ENCODE measurements around the gene IRF7. TPM values are rescaled to one million over a fixed set of nuclear protein-coding genes. Genes with fewer than 3 reads are reported as not detected.
A peak's percentile ranks its signal among the peaks of the same experiment; 100 is the strongest.

Gene IRF7
- total RNA-seq, 6 donors from 2014 or later: 32.6 to 123 (median 56.2) TPM

DNA sequence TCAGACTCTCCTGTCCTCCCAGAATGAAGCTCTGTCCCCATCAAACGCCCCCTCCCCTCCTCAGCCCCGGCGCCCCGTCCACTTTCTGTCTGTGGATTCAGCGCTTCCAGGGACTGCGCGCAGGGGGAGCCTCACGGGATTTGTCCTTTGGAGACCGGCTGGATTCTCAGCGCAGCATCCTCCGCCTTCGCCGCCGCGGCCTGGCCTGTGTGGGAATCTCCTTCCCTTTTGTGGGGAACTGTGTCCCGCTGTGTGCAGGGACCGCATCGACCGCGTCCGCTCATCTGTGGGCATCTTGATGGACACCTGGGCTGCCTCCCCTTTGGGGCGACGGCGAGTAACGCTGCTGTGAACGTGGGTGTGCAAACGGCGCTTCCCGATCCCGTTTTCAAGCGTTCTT, 12.3 kb upstream of the IRF7 start:
- no peak overlapping the region for H3K27ac ChIP-seq
- TF ChIP-seq POLR2A (IDR thresholded peaks at IDR 0.05): no peak
- no peak for TF ChIP-seq EP300 (IDR thresholded peaks at IDR 0.05)
- TF ChIP-seq, protein P1, sequence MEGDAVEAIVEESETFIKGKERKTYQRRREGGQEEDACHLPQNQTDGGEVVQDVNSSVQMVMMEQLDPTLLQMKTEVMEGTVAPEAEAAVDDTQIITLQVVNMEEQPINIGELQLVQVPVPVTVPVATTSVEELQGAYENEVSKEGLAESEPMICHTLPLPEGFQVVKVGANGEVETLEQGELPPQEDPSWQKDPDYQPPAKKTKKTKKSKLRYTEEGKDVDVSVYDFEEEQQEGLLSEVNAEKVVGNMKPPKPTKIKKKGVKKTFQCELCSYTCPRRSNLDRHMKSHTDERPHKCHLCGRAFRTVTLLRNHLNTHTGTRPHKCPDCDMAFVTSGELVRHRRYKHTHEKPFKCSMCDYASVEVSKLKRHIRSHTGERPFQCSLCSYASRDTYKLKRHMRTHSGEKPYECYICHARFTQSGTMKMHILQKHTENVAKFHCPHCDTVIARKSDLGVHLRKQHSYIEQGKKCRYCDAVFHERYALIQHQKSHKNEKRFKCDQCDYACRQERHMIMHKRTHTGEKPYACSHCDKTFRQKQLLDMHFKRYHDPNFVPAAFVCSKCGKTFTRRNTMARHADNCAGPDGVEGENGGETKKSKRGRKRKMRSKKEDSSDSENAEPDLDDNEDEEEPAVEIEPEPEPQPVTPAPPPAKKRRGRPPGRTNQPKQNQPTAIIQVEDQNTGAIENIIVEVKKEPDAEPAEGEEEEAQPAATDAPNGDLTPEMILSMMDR (IDR thresholded peaks at IDR 0.05): no peak
- no peak for TF ChIP-seq POLR2AphosphoS5 (IDR thresholded peaks at IDR 0.05)

DNA sequence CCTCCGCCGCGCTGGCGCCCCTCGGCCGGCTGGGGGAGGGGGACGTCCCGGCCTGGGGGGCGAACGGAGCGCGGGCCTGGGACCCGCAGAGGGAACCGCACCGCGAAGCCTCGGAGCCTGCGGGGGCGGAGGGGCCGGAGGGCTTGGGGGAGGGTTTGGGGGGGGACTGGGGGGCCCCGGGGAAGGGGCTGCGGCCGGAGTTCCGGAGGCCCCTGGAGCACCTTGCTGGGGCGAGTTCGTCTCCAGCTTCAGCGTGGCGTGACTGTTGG, 11.5 kb upstream of the IRF7 start:
- H3K27me3 ChIP-seq: peaks cover 0 to 15% (median 11%) of the 10 kb centered on the region in 4 donors
- H3K36me3 ChIP-seq: peaks cover 0 to 4% (median 0%) of the 10 kb centered on the region in 4 donors
- H3K4me3 ChIP-seq: peak overlapping the region in 1 of 4 donors; percentile 17
- H3K4me1 ChIP-seq: peaks cover 0 to 12% (median 1%) of the 10 kb centered on the region in 4 donors
- TF ChIP-seq, protein P1 (IDR thresholded peaks at IDR 0.05): no peak
- TF ChIP-seq POLR2AphosphoS5 (IDR thresholded peaks at IDR 0.05) (no peak), EP300 (IDR thresholded peaks at IDR 0.05) (no peak), POLR2A (IDR thresholded peaks at IDR 0.05) (no peak)
- no peak overlapping the region for H3K27ac ChIP-seq
- DNase-seq: peak in 1 of 2 donors; percentile 56
- no peak for ATAC-seq (ENCODE audit: low FRiP score in 2 of 2)
- 63% methylated on average over 15 of the region's 28 CpGs; no CpG with 5 or more reads in 1 of the 2 donors for whole genome bisulfite sequencing, 2 donors
- no peaks in the 10 kb centered on the region for H3K9me3 ChIP-seq

More for the DNA sequence above, 12.3 kb upstream of the IRF7 start:
- 95% methylated on average over 31 of the region's 31 CpGs for WGBS, 2 donors
- no peak for ATAC-seq (ENCODE audit: low FRiP score in 2 of 2)
- Histone ChIP-seq H3K4me3 (no peak overlapping the region), H3K27me3 (peaks cover 0 to 15% (median 11%) of the 10 kb centered on the region in 4 donors), H3K9me3 (no peaks in the 10 kb centered on the region), H3K36me3 (no peaks in the 10 kb centered on the region), H3K4me1 (peaks cover 0 to 12% (median 1%) of the 10 kb centered on the region in 4 donors)
- DNase-seq: peak in 1 of 2 donors; percentile 85

DNA sequence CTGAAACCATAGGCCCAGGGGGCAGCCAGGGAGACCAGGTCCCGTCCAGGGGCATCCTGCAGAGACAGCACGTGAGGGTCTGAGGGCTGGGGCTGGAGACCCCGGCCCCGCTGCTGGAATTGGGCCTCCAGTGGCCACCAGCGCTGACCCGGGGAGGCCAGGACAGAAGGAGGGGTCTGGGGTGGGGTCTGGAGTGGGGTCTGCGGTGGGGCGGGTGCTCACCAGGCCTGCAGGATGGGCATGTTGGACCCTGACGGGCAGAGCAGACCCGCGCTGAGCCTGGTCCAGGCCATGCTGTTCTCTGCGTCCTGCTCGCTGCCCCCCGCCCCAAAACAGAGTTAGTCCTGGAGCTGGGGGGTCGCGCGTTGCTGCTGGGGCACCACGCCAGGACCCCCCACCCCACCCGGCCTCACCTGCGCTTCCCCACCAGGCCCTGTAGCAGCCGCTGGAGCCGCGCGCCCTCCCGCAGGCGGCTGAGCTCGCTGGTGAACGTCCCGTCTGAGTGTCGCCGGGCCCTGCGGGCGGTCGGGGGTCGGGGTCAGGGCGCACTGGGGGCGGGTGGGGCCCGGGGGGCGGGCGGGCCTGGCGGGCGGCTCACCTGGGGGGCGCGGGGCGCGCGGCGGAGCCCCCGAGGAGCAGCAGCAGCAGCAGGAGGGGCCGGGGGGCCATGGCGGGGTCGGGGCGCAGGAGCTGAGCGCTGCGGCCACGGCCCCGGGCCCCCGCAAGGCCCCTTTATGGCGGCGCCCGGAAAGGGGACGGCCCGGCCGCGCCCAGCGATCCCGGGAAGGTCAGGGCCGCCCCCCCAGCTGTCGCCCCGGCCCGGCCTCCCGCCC, 10.9 kb upstream of the IRF7 start, which contains the start of gene SCT:
Gene SCT, minus strand, starts transcription at position 707 of the 833 bp plus-strand sequence. Its CDS starts 38 bp downstream, at position 669.
- H3K36me3 ChIP-seq: peaks cover 0 to 5% (median 0%) of the 10 kb centered on the region in 4 donors
- ATAC-seq (ENCODE audit: low FRiP score in 2 of 2) (no peak), DNase-seq (peak in 1 of 2 donors; percentile 75)
- H3K4me3 ChIP-seq: peak within 1 kb of the TSS in 1 of 4 donors; percentile 17
- TF ChIP-seq EP300 (IDR thresholded peaks at IDR 0.05): no peak
- H3K27me3 ChIP-seq: peaks cover 0 to 15% (median 11%) of the 10 kb centered on the region in 4 donors
- H3K4me1 ChIP-seq: peaks cover 0 to 12% (median 1%) of the 10 kb centered on the region in 4 donors
- no peak within 1 kb of the TSS for H3K27ac ChIP-seq
- H3K9me3 ChIP-seq: no peaks in the 10 kb centered on the region
- WGBS, 2 donors: 24% methylated on average over 10 of the region's 72 CpGs; no CpG with 5 or more reads in 1 of the 2 donors

DNA sequence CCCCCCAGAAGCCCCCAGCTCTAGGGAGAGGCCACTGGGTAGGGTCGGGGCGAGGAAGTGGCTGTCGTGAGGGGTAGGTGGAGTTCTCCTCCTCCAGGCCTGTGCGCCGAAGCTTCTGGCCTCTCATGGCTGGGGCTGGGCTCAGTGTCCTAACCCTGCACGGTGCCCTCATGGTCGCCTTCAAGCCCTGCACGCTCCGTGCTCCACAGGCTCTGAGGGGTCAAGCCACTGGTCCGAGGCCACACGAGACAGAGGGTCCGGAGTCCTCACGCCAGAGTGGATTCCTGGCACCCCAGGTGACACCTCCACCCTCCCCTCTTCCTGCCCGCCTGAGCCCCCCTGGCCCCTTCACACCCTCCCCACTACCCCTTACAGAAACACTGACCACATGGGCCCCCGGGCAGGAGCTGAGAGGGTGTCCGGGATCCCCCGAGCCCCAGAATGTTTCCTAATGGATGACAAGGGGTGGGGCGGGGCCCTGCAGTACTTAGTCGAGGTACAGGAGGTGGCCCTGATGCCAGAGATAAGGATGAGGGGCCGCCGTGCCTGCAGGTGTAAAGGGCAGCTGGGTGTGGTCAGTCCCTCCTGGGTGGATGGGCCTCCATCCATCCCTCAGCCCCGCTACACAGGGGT, 10.0 kb upstream of the IRF7 start:
- peaks cover 0 to 12% (median 2%) of the 10 kb centered on the region in 4 donors for H3K4me1 ChIP-seq
- 81 to 87% methylated on average over 9 to 22 of the region's 22 CpGs for WGBS, 2 donors

More for the DNA sequence above, 10.0 kb upstream of the IRF7 start:
- no peak overlapping the region for H3K27ac ChIP-seq
- DNase-seq (no peak), ATAC-seq (ENCODE audit: low FRiP score in 2 of 2) (peak; percentile 6)
- no peaks in the 10 kb centered on the region for H3K9me3 ChIP-seq
- H3K27me3 ChIP-seq: peaks cover 0 to 15% (median 11%) of the 10 kb centered on the region in 4 donors
- H3K36me3 ChIP-seq: peaks cover 0 to 5% (median 0%) of the 10 kb centered on the region in 4 donors
- H3K4me3 ChIP-seq: no peak overlapping the region
- TF ChIP-seq POLR2A (IDR thresholded peaks at IDR 0.05): no peak
- no peak for TF ChIP-seq POLR2AphosphoS5 (IDR thresholded peaks at IDR 0.05)
- TF ChIP-seq, protein P1 (IDR thresholded peaks at IDR 0.05): no peak
- no peak for TF ChIP-seq EP300 (IDR thresholded peaks at IDR 0.05)
